Measurements from ENCODE around the gene KRTAP9-2. TPM values are rescaled to one million over a fixed set of nuclear protein-coding genes. Genes with fewer than 3 reads are reported as not detected.

KRTAP9-2 gene
- total RNA-seq, 1 donor from 2014 or later = not detected

Other genes with a start within 250 kb of the KRTAP9-2 start
- gene KRT40, start 242.3 kb upstream of the KRTAP9-2 start, total RNA-seq = not detected
- gene KRTAP3-3, start 232.5 kb upstream of the KRTAP9-2 start, total RNA-seq = not detected
- not detected for gene KRTAP3-2, start 226.7 kb upstream of the KRTAP9-2 start, total RNA-seq
- gene KRTAP3-1, start 217.5 kb upstream of the KRTAP9-2 start, total RNA-seq = not detected
- gene KRTAP1-5, start 199.4 kb upstream of the KRTAP9-2 start, total RNA-seq = not detected
- not detected for gene KRTAP1-4, start 196.5 kb upstream of the KRTAP9-2 start, total RNA-seq
- not detected for gene KRTAP1-3, start 191.8 kb upstream of the KRTAP9-2 start, total RNA-seq
- gene KRTAP1-1, start 185.2 kb upstream of the KRTAP9-2 start, total RNA-seq = not detected
- not detected for gene KRTAP2-1, start 179.3 kb upstream of the KRTAP9-2 start, total RNA-seq
- not detected for gene KRTAP2-2, start 171.4 kb upstream of the KRTAP9-2 start, total RNA-seq
- gene KRTAP2-3, start 166.5 kb upstream of the KRTAP9-2 start, total RNA-seq = not detected
- gene KRTAP2-4, start 160.8 kb upstream of the KRTAP9-2 start, total RNA-seq = not detected
- gene KRTAP4-7, start 142.5 kb upstream of the KRTAP9-2 start, total RNA-seq = not detected
- not detected for gene KRTAP4-8, start 128.5 kb upstream of the KRTAP9-2 start, total RNA-seq
- not detected for gene KRTAP4-16, start 124.4 kb upstream of the KRTAP9-2 start, total RNA-seq
- gene KRTAP4-9, start 121.3 kb upstream of the KRTAP9-2 start, total RNA-seq = not detected
- gene KRTAP4-11, start 108.3 kb upstream of the KRTAP9-2 start, total RNA-seq = not detected
- gene KRTAP4-12, start 102.5 kb upstream of the KRTAP9-2 start, total RNA-seq = not detected
- gene KRTAP4-6, start 86.1 kb upstream of the KRTAP9-2 start, total RNA-seq = not detected
- gene KRTAP4-5, start 76.8 kb upstream of the KRTAP9-2 start, total RNA-seq = not detected
- not detected for gene KRTAP4-4, start 65.9 kb upstream of the KRTAP9-2 start, total RNA-seq
- gene KRTAP4-3, start 58.4 kb upstream of the KRTAP9-2 start, total RNA-seq = not detected
- gene KRTAP4-2, start 48.4 kb upstream of the KRTAP9-2 start, total RNA-seq = not detected
- not detected for gene KRTAP4-1, start 41.7 kb upstream of the KRTAP9-2 start, total RNA-seq
- gene KRTAP9-1, start 36.8 kb upstream of the KRTAP9-2 start, total RNA-seq = not detected
- gene KRTAP9-3, start 5.8 kb downstream of the KRTAP9-2 start, total RNA-seq = not detected
- not detected for gene KRTAP9-8, start 11.4 kb downstream of the KRTAP9-2 start, total RNA-seq
- not detected for gene KRTAP9-4, start 23.0 kb downstream of the KRTAP9-2 start, total RNA-seq
- not detected for gene KRTAP9-9, start 28.7 kb downstream of the KRTAP9-2 start, total RNA-seq
- gene KRTAP9-6, start 38.7 kb downstream of the KRTAP9-2 start, total RNA-seq = not detected
- gene KRTAP9-7, start 49.0 kb downstream of the KRTAP9-2 start, total RNA-seq = not detected
- gene KRTAP29-1, start 76.2 kb downstream of the KRTAP9-2 start, total RNA-seq = not detected
- gene KRTAP16-1, start 82.7 kb downstream of the KRTAP9-2 start, total RNA-seq = not detected
- gene KRTAP17-1, start 89.1 kb downstream of the KRTAP9-2 start, total RNA-seq = not detected
- gene KRT33A, start 124.2 kb downstream of the KRTAP9-2 start, total RNA-seq = not detected
- gene KRT33B, start 143.2 kb downstream of the KRTAP9-2 start, total RNA-seq = not detected
- not detected for gene KRT34, start 155.7 kb downstream of the KRTAP9-2 start, total RNA-seq
- gene KRT31, start 171.0 kb downstream of the KRTAP9-2 start, total RNA-seq = not detected
- not detected for gene KRT37, start 197.9 kb downstream of the KRTAP9-2 start, total RNA-seq
- gene KRT38, start 214.3 kb downstream of the KRTAP9-2 start, total RNA-seq = not detected
- not detected for gene KRT32, start 240.7 kb downstream of the KRTAP9-2 start, total RNA-seq